ENCODE data around the gene GALNT10.

GALNT10 gene

GRCh38 chr5:154345255-154345952 is 154.9 kb downstream of the GALNT10 start:
- no peak for TF ChIP-seq CTCF (conservative IDR thresholded peaks at IDR 0.05)
- H3K27ac ChIP-seq = no peak overlapping the region

GRCh38 chr5:154346427-154346826 is 155.9 kb downstream of the GALNT10 start:
- TF ChIP-seq CTCF (conservative IDR thresholded peaks at IDR 0.05) = no peak
- no peak overlapping the region for H3K27ac ChIP-seq

GRCh38 chr5:154349626-154350264 is 159.2 kb downstream of the GALNT10 start:
- no peak overlapping the region for H3K27ac ChIP-seq
- no peak for TF ChIP-seq CTCF (conservative IDR thresholded peaks at IDR 0.05)

- H3K27ac ChIP-seq = no peak overlapping the region
- TF ChIP-seq CTCF (conservative IDR thresholded peaks at IDR 0.05) = no peak
These were observed 160.6 kb downstream of the GALNT10 start for GRCh38 chr5:154351141-154351540.

GRCh38 chr5:154351566-154351965 is 161.0 kb downstream of the GALNT10 start:
- H3K27ac ChIP-seq = no peak overlapping the region
- no peak for TF ChIP-seq CTCF (conservative IDR thresholded peaks at IDR 0.05)

GRCh38 chr5:154352960-154353548 is 162.5 kb downstream of the GALNT10 start:
- no peak overlapping the region for H3K27ac ChIP-seq
- no peak for TF ChIP-seq CTCF (conservative IDR thresholded peaks at IDR 0.05)

GRCh38 chr5:154355129-154355611 is 164.6 kb downstream of the GALNT10 start:
- H3K27ac ChIP-seq = no peak overlapping the region
- TF ChIP-seq CTCF (conservative IDR thresholded peaks at IDR 0.05) = no peak
